ENCODE measurements around the gene CLN5.

CLN5 gene

GRCh38 chr13:77016251-77016812 is 24.5 kb downstream of the CLN5 start:
- DNase-seq (ENCODE audit: extremely low read depth in 1 of 2, low read depth in 1 of 2), result no peak

GRCh38 chr13:77016888-77017623 is 25.2 kb downstream of the CLN5 start:
- no peak for DNase-seq (ENCODE audit: extremely low read depth in 1 of 2, low read depth in 1 of 2)

GRCh38 chr13:77019756-77020155 is 27.9 kb downstream of the CLN5 start:
- DNase-seq (ENCODE audit: extremely low read depth in 1 of 2, low read depth in 1 of 2), result no peak

- no peak for DNase-seq (ENCODE audit: extremely low read depth in 1 of 2, low read depth in 1 of 2)
Observed at GRCh38 chr13:77022341-77022740, 30.5 kb downstream of the CLN5 start.

- peak; percentile 49 to 62 for DNase-seq (ENCODE audit: extremely low read depth in 1 of 2, low read depth in 1 of 2)
Observed at GRCh38 chr13:77026255-77026860, 34.5 kb downstream of the CLN5 start.

GRCh38 chr13:77026861-77027621 is 35.2 kb downstream of the CLN5 start, which contains the start of gene FBXL3:
Gene FBXL3 (minus strand): TSS chr13:77027159. CDS start chr13:77021860, 5,299 bp downstream.
- peak; percentile 58 to 63 for DNase-seq (ENCODE audit: extremely low read depth in 1 of 2, low read depth in 1 of 2)

GRCh38 chr13:77028202-77028601 is 36.3 kb downstream of the CLN5 start:
- DNase-seq (ENCODE audit: extremely low read depth in 1 of 2, low read depth in 1 of 2), result no peak

- DNase-seq (ENCODE audit: extremely low read depth in 1 of 2, low read depth in 1 of 2), result no peak
Observed at GRCh38 chr13:77029436-77029835, 37.6 kb downstream of the CLN5 start.

GRCh38 chr13:77031656-77032243 is 39.9 kb downstream of the CLN5 start:
- DNase-seq (ENCODE audit: extremely low read depth in 1 of 2, low read depth in 1 of 2), result no peak

- no peak for DNase-seq (ENCODE audit: extremely low read depth in 1 of 2, low read depth in 1 of 2)
Observed at GRCh38 chr13:77033717-77034302, 41.9 kb downstream of the CLN5 start.

- DNase-seq (ENCODE audit: extremely low read depth in 1 of 2, low read depth in 1 of 2), result no peak
Observed at GRCh38 chr13:77034881-77035280, 43.0 kb downstream of the CLN5 start.

- no peak for DNase-seq (ENCODE audit: extremely low read depth in 1 of 2, low read depth in 1 of 2)
Observed at GRCh38 chr13:77036279-77036678, 44.4 kb downstream of the CLN5 start.

- DNase-seq (ENCODE audit: extremely low read depth in 1 of 2, low read depth in 1 of 2), result no peak
Observed at GRCh38 chr13:77038907-77039480, 47.1 kb downstream of the CLN5 start.

- no peak for DNase-seq (ENCODE audit: extremely low read depth in 1 of 2, low read depth in 1 of 2)
Observed at GRCh38 chr13:77040076-77040475, 48.2 kb downstream of the CLN5 start.

GRCh38 chr13:77040835-77041234 is 49.0 kb downstream of the CLN5 start:
- DNase-seq (ENCODE audit: extremely low read depth in 1 of 2, low read depth in 1 of 2), result no peak

GRCh38 chr13:77042566-77043177 is 50.8 kb downstream of the CLN5 start:
- DNase-seq (ENCODE audit: extremely low read depth in 1 of 2, low read depth in 1 of 2), result no peak

- DNase-seq (ENCODE audit: extremely low read depth in 1 of 2, low read depth in 1 of 2), result no peak
Observed at GRCh38 chr13:77047649-77048343, 55.9 kb downstream of the CLN5 start.

GRCh38 chr13:77048681-77049080 is 56.8 kb downstream of the CLN5 start:
- DNase-seq (ENCODE audit: extremely low read depth in 1 of 2, low read depth in 1 of 2), result no peak

GRCh38 chr13:77053192-77053591 is 61.3 kb downstream of the CLN5 start:
- no peak for DNase-seq (ENCODE audit: extremely low read depth in 1 of 2, low read depth in 1 of 2)
